Tibial nerve (tissue), 4 donors: ENCODE data around the gene HOXC10. TPM values are rescaled to one million over a fixed set of nuclear protein-coding genes. Genes with fewer than 3 reads are reported as not detected.
A peak's percentile ranks its signal among the peaks of the same experiment; 100 is the strongest.

ENCODE experiments used
- DNase-seq, 2 donors: peaks; one replicate each; pipeline ENCODE4 v3.0.0-alpha.2; 2019; ENCODE audit warnings: low spot score in 2 of 2
- H3K27ac ChIP-seq, 4 donors: fragments of 200-600 bp; sonication (generic) in 3 of 4; one replicate each; pipeline ENCODE4 v1.5.1; 2017 to 2019; ENCODE audit warnings: mild to moderate bottlenecking in 1 of 4
- H3K27me3 ChIP-seq, 2 donors: fragments of 200-600 bp; sonication (generic) in 1 of 2; one replicate each; pipeline versions ENCODE4 v1.5.1 to v1.6.0; 2017 to 2019
- H3K36me3 ChIP-seq, 3 donors: fragments of 200-600 bp; sonication (generic); one replicate each; pipeline ENCODE4 v1.5.1; 2018 to 2019
- H3K4me1 ChIP-seq, 4 donors: fragments of 200-600 bp; sonication (generic) in 3 of 4; one replicate each; pipeline ENCODE4 v1.5.1; 2017 to 2019
- H3K4me3 ChIP-seq, 4 donors: fragments of 200-600 bp; sonication (generic) in 3 of 4; one replicate each; pipeline ENCODE4 v1.5.1; 2017 to 2019; ENCODE audit warnings: mild to moderate bottlenecking in 1 of 4, moderate library complexity in 1 of 4
- H3K9me3 ChIP-seq, 4 donors: fragments of 200-600 bp; sonication (generic) in 3 of 4; one replicate each; pipeline ENCODE4 v1.5.1; 2017 to 2019
- EP300 ChIP-seq, 2 donors: sonication (generic); formaldehyde crosslinking; IDR thresholded peaks; one replicate each; pipeline ENCODE4 v1.6.1; 2017; ENCODE audit warnings: antibody characterized with exemption in 2 of 2, mild to moderate bottlenecking in 1 of 2
- POLR2A ChIP-seq, 2 donors: fragments of 450-650 bp; IDR thresholded peaks; one replicate each; pipeline ENCODE4 v1.6.1; 2017; ENCODE audit warnings: antibody characterized with exemption in 2 of 2, mild to moderate bottlenecking in 2 of 2, moderate library complexity in 2 of 2
- WGBS, 2 donors: methylation state at CpG; one replicate each; pipeline ENCODE4 v1.1.5; 2018; 5-methylcytosine and 5-hydroxymethylcytosine counted together
- total RNA-seq, 4 donors: library from RNA; depleted of rRNA; stranded (reverse); fragments of >200 nt; gene quantifications; one replicate each; pipeline ENCODE4 v1.1.0, GENCODE V29; 2016
- TF ChIP-seq, protein P1 (sequence below), 5 experiments: fragments of 200-600 bp in 3 of 5; fragments of 450-650 bp in 2 of 5; sonication (generic) in 3 of 5; IDR thresholded peaks; one replicate each; pipeline ENCODE4 v1.5.1; 2016 to 2019; ENCODE audit warnings: antibody characterized with exemption in 5 of 5, mild to moderate bottlenecking in 3 of 5, moderate library complexity in 2 of 5

The HOXC10 gene
- total RNA-seq, 4 donors from 2014 or later = 1.7 to 6.1 (median 2.5) TPM

DNA sequence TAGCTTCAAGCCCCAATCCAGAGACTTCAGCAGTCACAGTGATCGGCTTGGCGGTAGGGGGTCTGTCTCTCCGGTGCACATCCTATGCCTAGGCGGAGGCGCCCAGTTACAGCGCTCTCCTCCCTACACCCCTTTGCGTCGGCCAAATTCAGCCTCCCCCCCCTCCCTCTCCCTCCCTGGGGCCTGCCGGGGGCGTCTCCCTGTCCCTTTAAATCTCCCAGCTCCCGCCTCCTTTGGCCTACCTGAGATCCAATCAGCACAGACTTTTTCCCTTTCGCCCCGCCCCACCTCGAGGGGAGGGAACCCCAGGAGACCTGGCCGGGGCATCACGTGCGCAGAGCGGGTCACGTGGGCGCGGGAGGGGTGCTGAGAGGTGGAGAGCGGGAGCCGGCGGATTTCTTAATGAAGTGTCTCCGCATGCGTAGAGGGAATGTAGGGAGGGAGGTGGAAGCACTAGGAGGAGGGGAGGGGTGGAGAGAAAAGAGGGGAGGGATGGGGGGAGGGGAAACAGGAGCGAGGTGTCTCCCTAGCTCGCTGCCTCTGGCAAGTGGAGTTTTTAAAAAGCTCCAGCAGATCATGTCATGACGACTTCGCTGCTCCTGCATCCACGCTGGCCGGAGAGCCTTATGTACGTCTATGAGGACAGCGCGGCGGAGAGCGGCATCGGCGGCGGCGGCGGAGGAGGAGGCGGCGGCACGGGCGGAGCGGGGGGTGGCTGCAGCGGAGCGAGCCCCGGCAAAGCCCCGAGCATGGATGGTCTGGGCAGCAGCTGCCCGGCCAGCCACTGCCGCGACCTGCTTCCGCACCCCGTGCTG is 46.4 kb upstream of the HOXC10 start, which contains the start of gene HOXC13:
Gene HOXC13, plus strand, starts transcription at position 506 of the 815 bp plus-strand sequence. Its CDS starts 76 bp downstream, at position 582.
- no peaks in the 10 kb centered on the region for H3K9me3 ChIP-seq
- H3K4me1 ChIP-seq = peaks cover 0 to 32% (median 5%) of the 10 kb centered on the region in 4 donors
- WGBS, 2 donors = 2 to 3% methylated on average over 51 to 56 of the region's 56 CpGs
- H3K4me3 ChIP-seq = peak within 1 kb of the TSS in 1 of 4 donors; percentile 34
- H3K27ac ChIP-seq = no peak within 1 kb of the TSS
- peaks cover 11 to 100% of the 10 kb centered on the region in 2 donors for H3K27me3 ChIP-seq
- DNase-seq = peak in 1 of 2 donors; percentile 42
- TF ChIP-seq, protein P1, sequence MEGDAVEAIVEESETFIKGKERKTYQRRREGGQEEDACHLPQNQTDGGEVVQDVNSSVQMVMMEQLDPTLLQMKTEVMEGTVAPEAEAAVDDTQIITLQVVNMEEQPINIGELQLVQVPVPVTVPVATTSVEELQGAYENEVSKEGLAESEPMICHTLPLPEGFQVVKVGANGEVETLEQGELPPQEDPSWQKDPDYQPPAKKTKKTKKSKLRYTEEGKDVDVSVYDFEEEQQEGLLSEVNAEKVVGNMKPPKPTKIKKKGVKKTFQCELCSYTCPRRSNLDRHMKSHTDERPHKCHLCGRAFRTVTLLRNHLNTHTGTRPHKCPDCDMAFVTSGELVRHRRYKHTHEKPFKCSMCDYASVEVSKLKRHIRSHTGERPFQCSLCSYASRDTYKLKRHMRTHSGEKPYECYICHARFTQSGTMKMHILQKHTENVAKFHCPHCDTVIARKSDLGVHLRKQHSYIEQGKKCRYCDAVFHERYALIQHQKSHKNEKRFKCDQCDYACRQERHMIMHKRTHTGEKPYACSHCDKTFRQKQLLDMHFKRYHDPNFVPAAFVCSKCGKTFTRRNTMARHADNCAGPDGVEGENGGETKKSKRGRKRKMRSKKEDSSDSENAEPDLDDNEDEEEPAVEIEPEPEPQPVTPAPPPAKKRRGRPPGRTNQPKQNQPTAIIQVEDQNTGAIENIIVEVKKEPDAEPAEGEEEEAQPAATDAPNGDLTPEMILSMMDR (IDR thresholded peaks at IDR 0.05) = no peak
- TF ChIP-seq POLR2A (IDR thresholded peaks at IDR 0.05) (no peak), EP300 (IDR thresholded peaks at IDR 0.05) (no peak)
- no peaks in the 10 kb centered on the region for H3K36me3 ChIP-seq

DNA sequence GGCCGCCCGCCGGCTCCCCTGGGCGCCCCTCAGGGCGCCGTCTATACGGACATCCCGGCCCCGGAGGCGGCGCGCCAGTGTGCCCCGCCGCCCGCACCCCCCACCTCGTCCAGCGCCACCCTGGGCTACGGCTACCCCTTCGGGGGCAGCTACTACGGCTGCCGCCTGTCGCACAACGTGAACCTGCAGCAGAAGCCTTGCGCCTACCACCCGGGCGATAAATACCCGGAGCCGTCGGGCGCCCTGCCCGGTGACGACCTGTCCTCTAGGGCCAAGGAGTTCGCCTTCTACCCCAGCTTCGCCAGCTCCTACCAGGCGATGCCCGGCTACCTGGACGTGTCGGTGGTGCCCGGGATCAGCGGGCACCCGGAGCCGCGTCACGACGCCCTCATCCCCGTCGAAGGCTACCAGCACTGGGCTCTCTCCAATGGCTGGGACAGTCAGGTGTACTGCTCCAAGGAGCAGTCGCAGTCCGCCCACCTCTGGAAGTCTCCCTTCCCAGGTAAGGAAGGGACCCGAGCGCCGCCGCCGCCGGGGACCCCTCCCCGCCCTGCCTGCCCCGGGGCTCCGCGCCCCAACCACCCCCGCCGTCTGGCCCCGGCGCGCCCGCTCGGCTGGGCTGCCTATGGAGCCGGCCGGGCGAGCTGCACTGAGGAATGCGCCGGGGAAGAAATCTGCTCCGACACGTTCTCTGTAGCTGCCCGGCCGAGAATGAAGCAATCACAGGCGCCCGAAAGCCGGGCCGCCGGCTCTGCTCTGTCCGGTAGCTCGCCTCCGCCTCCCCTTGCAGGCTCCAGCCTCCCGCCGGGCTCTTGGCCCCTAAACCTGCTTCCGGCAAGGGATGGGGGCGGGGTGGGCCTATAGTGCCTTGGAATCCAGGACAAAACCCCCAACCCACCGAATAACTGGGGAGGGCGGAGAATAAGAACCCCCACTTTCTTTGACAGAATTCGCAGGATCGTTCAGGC is 45.5 kb upstream of the HOXC10 start:
- no peak overlapping the region for H3K27ac ChIP-seq
- H3K36me3 ChIP-seq = no peaks in the 10 kb centered on the region
- H3K4me1 ChIP-seq = peaks cover 0 to 33% (median 5%) of the 10 kb centered on the region in 4 donors
- TF ChIP-seq, protein P1 (IDR thresholded peaks at IDR 0.05) = no peak
- TF ChIP-seq POLR2A (IDR thresholded peaks at IDR 0.05) (no peak), EP300 (IDR thresholded peaks at IDR 0.05) (no peak)
- peak overlapping the region in 1 of 4 donors; percentile 34 for H3K4me3 ChIP-seq
- WGBS, 2 donors = 5 to 7% methylated on average over 18 to 64 of the region's 91 CpGs
- DNase-seq = no peak
- no peaks in the 10 kb centered on the region for H3K9me3 ChIP-seq
- H3K27me3 ChIP-seq = peaks cover 11 to 100% of the 10 kb centered on the region in 2 donors

DNA sequence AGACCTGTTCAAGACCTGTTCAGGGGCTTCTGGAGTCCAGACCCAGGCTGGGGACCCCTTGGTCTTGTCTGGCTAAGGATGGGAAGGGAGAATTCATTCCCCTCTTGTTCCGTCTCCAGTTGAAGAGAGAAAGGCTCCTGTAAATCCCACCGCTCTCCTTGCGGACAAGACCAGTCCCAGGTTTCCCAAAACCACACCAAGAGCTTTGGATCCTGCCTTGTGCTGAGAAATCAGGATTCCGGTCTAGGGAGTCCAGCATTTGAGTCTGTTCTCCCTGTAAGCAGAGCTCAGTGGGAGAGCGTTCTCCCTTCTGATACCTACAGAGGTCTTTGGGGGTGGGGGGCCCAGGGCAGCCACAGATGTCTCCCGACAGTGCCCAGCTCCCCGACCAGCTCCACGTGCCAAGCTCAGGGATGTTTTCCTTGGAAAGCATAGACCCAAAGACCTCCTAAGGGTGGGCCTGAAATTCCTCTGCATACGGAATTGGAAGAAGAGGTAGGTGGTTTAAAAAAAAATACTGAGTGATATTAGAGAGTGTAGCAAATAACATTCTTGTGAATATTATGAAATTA is 44.4 kb upstream of the HOXC10 start:
- Histone ChIP-seq H3K27ac (no peak overlapping the region), H3K9me3 (no peaks in the 10 kb centered on the region), H3K4me3 (no peak overlapping the region), H3K27me3 (peaks cover 11 to 100% of the 10 kb centered on the region in 2 donors), H3K36me3 (no peaks in the 10 kb centered on the region), H3K4me1 (peaks cover 0 to 37% (median 2%) of the 10 kb centered on the region in 4 donors)
- TF ChIP-seq, protein P1 (IDR thresholded peaks at IDR 0.05) = no peak
- no peak for TF ChIP-seq EP300 (IDR thresholded peaks at IDR 0.05)
- no peak for TF ChIP-seq POLR2A (IDR thresholded peaks at IDR 0.05)
- WGBS, 2 donors = 10 to 15% methylated on average over 9 of the region's 9 CpGs
- no peak for DNase-seq

DNA sequence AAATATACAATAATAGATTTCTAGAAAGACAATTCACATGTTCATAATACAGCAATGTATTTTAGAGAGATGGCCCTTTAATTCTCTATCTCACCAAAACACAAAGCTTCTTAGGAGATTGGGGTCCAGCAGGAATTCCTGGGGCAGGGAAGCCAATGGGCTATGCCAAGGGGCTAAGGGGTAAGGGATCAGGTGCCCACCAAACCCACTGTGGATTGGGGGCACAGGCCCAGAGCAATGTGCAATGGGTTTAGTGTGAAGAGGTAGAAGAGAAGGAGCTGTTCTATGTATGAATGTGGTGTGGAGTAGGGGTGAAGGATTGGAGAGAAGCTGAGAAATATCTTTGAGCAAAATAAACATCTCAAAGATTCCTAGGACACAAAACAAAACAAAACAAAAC is 43.8 kb upstream of the HOXC10 start:
- no peak overlapping the region for H3K4me3 ChIP-seq
- no peaks in the 10 kb centered on the region for H3K9me3 ChIP-seq
- peaks cover 11 to 100% of the 10 kb centered on the region in 2 donors for H3K27me3 ChIP-seq
- H3K27ac ChIP-seq = no peak overlapping the region
- TF ChIP-seq POLR2A (IDR thresholded peaks at IDR 0.05) (no peak), EP300 (IDR thresholded peaks at IDR 0.05) (no peak)
- TF ChIP-seq, protein P1 (IDR thresholded peaks at IDR 0.05) = no peak
- H3K36me3 ChIP-seq = no peaks in the 10 kb centered on the region
- peaks cover 0 to 32% (median 0%) of the 10 kb centered on the region in 4 donors for H3K4me1 ChIP-seq
- no peak for DNase-seq
